DLD1 (cell line): ENCODE results near the gene DOCK2.

ENCODE experiments used
- in situ Hi-C: cut with HindIII; loops from 2 replicates; pipeline ENCODE4 v1.10.0; 2017; ENCODE audit warnings: low sequenced_read_pairs

DOCK2 gene

GRCh38 chr5:170025853-170026252 lies 388.8 kb downstream of the DOCK2 start:
- in situ Hi-C loops: no loop called here

GRCh38 chr5:170028124-170028523 lies 391.0 kb downstream of the DOCK2 start:
- in situ Hi-C loops: no loop called here

- in situ Hi-C loops: no loop called here
Measured at GRCh38 chr5:170034231-170034630, 397.2 kb downstream of the DOCK2 start.

- in situ Hi-C loops: no loop called here
Measured at GRCh38 chr5:170038241-170038640, 401.2 kb downstream of the DOCK2 start.

- in situ Hi-C loops: no loop called here
Measured at GRCh38 chr5:170039830-170040229, 402.8 kb downstream of the DOCK2 start.

GRCh38 chr5:170046241-170046640 lies 409.2 kb downstream of the DOCK2 start:
- in situ Hi-C loops: no loop called here

GRCh38 chr5:170049713-170050112 lies 412.6 kb downstream of the DOCK2 start:
- in situ Hi-C loops: no loop called here

GRCh38 chr5:170053896-170054295 lies 416.8 kb downstream of the DOCK2 start:
- in situ Hi-C loops: no loop called here

- in situ Hi-C loops: no loop called here
Measured at GRCh38 chr5:170055606-170056005, 418.5 kb downstream of the DOCK2 start.

GRCh38 chr5:170056561-170057267 lies 419.6 kb downstream of the DOCK2 start:
- in situ Hi-C loops: no loop called here

GRCh38 chr5:170057311-170057710 lies 420.2 kb downstream of the DOCK2 start:
- in situ Hi-C loops: no loop called here

GRCh38 chr5:170059221-170059620 lies 422.1 kb downstream of the DOCK2 start:
- in situ Hi-C loops: no loop called here

GRCh38 chr5:170067152-170067551 lies 430.1 kb downstream of the DOCK2 start:
- in situ Hi-C loops: no loop called here

- in situ Hi-C loops: no loop called here
Measured at GRCh38 chr5:170067574-170068170, 430.6 kb downstream of the DOCK2 start.

- in situ Hi-C loops: no loop called here
Measured at GRCh38 chr5:170069512-170069911, 432.4 kb downstream of the DOCK2 start.

GRCh38 chr5:170070556-170071412 lies 433.7 kb downstream of the DOCK2 start:
- in situ Hi-C loops: no loop called here

- in situ Hi-C loops: no loop called here
Measured at GRCh38 chr5:170071748-170072147, 434.7 kb downstream of the DOCK2 start.

GRCh38 chr5:170075696-170076095 lies 438.6 kb downstream of the DOCK2 start:
- in situ Hi-C loops: no loop called here

- in situ Hi-C loops: no loop called here
Measured at GRCh38 chr5:170076211-170076610, 439.1 kb downstream of the DOCK2 start.

- in situ Hi-C loops: no loop called here
Measured at GRCh38 chr5:170076739-170077138, 439.7 kb downstream of the DOCK2 start.

- in situ Hi-C loops: no loop called here
Measured at GRCh38 chr5:170077526-170077925, 440.5 kb downstream of the DOCK2 start.

GRCh38 chr5:170078458-170078857 lies 441.4 kb downstream of the DOCK2 start:
- in situ Hi-C loops: no loop called here
